HG03097 (cell line): ENCODE results near the gene MIS12.
A peak's percentile ranks its signal among the peaks of the same experiment; 100 is the strongest.

Experiments
- ATAC-seq: cut with Tn5 transposase; IDR thresholded peaks from one replicate; pipeline ENCODE4 v1.9.1; 2021; ENCODE audit not compliant: unreplicated experiment, low FRiP score

The MIS12 gene

GRCh38 chr17:5486206-5487124, at the start of gene MIS12:
TSS of gene MIS12 (plus strand) at chr17:5486566. CDS start at chr17:5488863, 2,297 bp downstream.
- peak; percentile 65 for ATAC-seq

GRCh38 chr17:5437721-5438317, 48.5 kb upstream of the MIS12 start:
- no peak for ATAC-seq

GRCh38 chr17:5438716-5439445, 47.5 kb upstream of the MIS12 start, which contains the start of gene C1QBP:
TSS of gene C1QBP (minus strand) at chr17:5439155. CDS start at chr17:5439073, 82 bp downstream.
- ATAC-seq: peak; percentile 80

- ATAC-seq: no peak
These were observed 47.0 kb upstream of the MIS12 start for GRCh38 chr17:5439446-5439764.

GRCh38 chr17:5443728-5444127, 42.6 kb upstream of the MIS12 start:
- no peak for ATAC-seq

- ATAC-seq: no peak
These were observed 42.2 kb upstream of the MIS12 start for GRCh38 chr17:5444209-5444608.

GRCh38 chr17:5446786-5447185, 39.6 kb upstream of the MIS12 start:
- no peak for ATAC-seq

- ATAC-seq: no peak
These were observed 21.5 kb upstream of the MIS12 start for GRCh38 chr17:5464717-5465507.

- ATAC-seq: no peak
These were observed 20.1 kb upstream of the MIS12 start for GRCh38 chr17:5466295-5466694.

- no peak for ATAC-seq
These were observed 18.9 kb upstream of the MIS12 start for GRCh38 chr17:5467416-5467815.

- ATAC-seq: no peak
These were observed 18.3 kb upstream of the MIS12 start for GRCh38 chr17:5468075-5468473.

- ATAC-seq: no peak
These were observed 13.9 kb upstream of the MIS12 start for GRCh38 chr17:5472511-5472910.

- no peak for ATAC-seq
These were observed 12.5 kb upstream of the MIS12 start for GRCh38 chr17:5473906-5474305.

GRCh38 chr17:5478992-5479391, 7.4 kb upstream of the MIS12 start:
- no peak for ATAC-seq

GRCh38 chr17:5480962-5481361, 5.4 kb upstream of the MIS12 start:
- ATAC-seq: no peak

- no peak for ATAC-seq
These were observed 4.9 kb upstream of the MIS12 start for GRCh38 chr17:5481451-5481850.

- peak; percentile 22 for ATAC-seq
These were observed 828 bp upstream of the MIS12 start, which contains the start of gene DERL2 for GRCh38 chr17:5485270-5486205. TSS of gene DERL2 (minus strand) at chr17:5486178. CDS start at chr17:5486161, 17 bp downstream.

GRCh38 chr17:5488752-5489151, 2.4 kb downstream of the MIS12 start:
- ATAC-seq: no peak

GRCh38 chr17:5492970-5493369, 6.6 kb downstream of the MIS12 start:
- no peak for ATAC-seq
